Neural cell (in vitro differentiated cells): Measurements from ENCODE around the gene GNB2. TPM values are rescaled to one million over a fixed set of nuclear protein-coding genes. Genes with fewer than 3 reads are reported as not detected.

Source experiments
- H2AFZ ChIP-seq: fragments of 200-600, 300-800 bp; sonication (generic), shearing (Covaris generic); 2 replicates; pipeline ENCODE4 v1.6.0; 2014; ENCODE audit warnings: low read depth, mild to moderate bottlenecking, antibody characterized with exemption, low read length, moderate library complexity
- H3F3A ChIP-seq: fragments of 200-600 bp; shearing (Covaris generic); 2 replicates; pipeline ENCODE4 v1.6.1; 2016; ENCODE audit warnings: mild to moderate bottlenecking, moderate library complexity, mixed read lengths, antibody characterized with exemption, low read length; ENCODE audit not compliant: insufficient read depth, poor library complexity, severe bottlenecking
- H3K27ac ChIP-seq: fragments of 200-600, 300-800 bp; sonication (generic), shearing (Covaris generic); 2 replicates; pipeline ENCODE4 v1.5.1; 2014; ENCODE audit warnings: mild to moderate bottlenecking, low read length, moderate library complexity
- H3K27me3 ChIP-seq: fragments of 300-800, 200-600 bp; sonication (generic), shearing (Covaris generic); 2 replicates; pipeline ENCODE4 v1.6.0; 2014; ENCODE audit warnings: mild to moderate bottlenecking, low read depth, low read length, moderate library complexity; ENCODE audit not compliant: insufficient read depth
- H3K36me3 ChIP-seq: fragments of 300-800, 200-600 bp; sonication (generic), shearing (Covaris generic); 2 replicates; pipeline ENCODE4 v1.5.1; 2014; ENCODE audit warnings: mild to moderate bottlenecking, antibody characterized with exemption, low read length, moderate library complexity; ENCODE audit not compliant: insufficient read depth
- H3K4me2 ChIP-seq: fragments of 300-800, 200-600 bp; sonication (generic), shearing (Covaris generic); 2 replicates; pipeline ENCODE4 v1.6.0; 2014; ENCODE audit warnings: mild to moderate bottlenecking, low read length
- H3K4me3 ChIP-seq: fragments of 300-800, 200-600 bp; sonication (generic), shearing (Covaris generic); 2 replicates; pipeline ENCODE4 v1.5.1; 2014; ENCODE audit warnings: mild to moderate bottlenecking, low read length, moderate library complexity
- H3K79me2 ChIP-seq: fragments of 200-600 bp; shearing (Covaris generic); replicated peaks from 2 replicates; pipeline ENCODE4 v1.6.0; 2014; ENCODE audit warnings: mild to moderate bottlenecking, low read length, moderate library complexity; ENCODE audit not compliant: insufficient read depth
- H3K9ac ChIP-seq: fragments of 300-800, 200-600 bp; sonication (generic), shearing (Covaris generic); 2 replicates; pipeline ENCODE4 v1.6.1; 2016; ENCODE audit warnings: mild to moderate bottlenecking, low read length, mixed read lengths
- H3K9me2 ChIP-seq: fragments of 200-600 bp; shearing (Covaris generic); 2 replicates; pipeline ENCODE4 v1.6.1; 2016; ENCODE audit warnings: mild to moderate bottlenecking, low read length, mixed read lengths; ENCODE audit not compliant: insufficient read depth
- H3K9me3 ChIP-seq: fragments of 200-600, 300-800 bp; sonication (generic), shearing (Covaris generic); 2 replicates; pipeline ENCODE4 v1.6.1; 2016; ENCODE audit warnings: mild to moderate bottlenecking, mixed run types, low read length, moderate library complexity, mixed read lengths
- H4K20me1 ChIP-seq: fragments of 200-600 bp; shearing (Covaris generic); 2 replicates; pipeline ENCODE4 v1.6.1; 2016; ENCODE audit warnings: mild to moderate bottlenecking, mixed run types; ENCODE audit not compliant: insufficient read depth
- CTCF ChIP-seq: fragments of 450-650 bp; IDR thresholded peaks from 2 replicates; pipeline ENCODE4 v1.5.1; 2014; ENCODE audit warnings: antibody characterized with exemption, mild to moderate bottlenecking, moderate library complexity; ENCODE audit not compliant: poor library complexity, severe bottlenecking
- EZH2 ChIP-seq: fragments of 200-600, 300-800 bp; shearing (Covaris generic), sonication (generic); IDR thresholded peaks from 2 replicates; pipeline ENCODE4 v1.6.1; 2014; ENCODE audit warnings: antibody characterized with exemption, low read length, borderline replicate concordance, mild to moderate bottlenecking; ENCODE audit not compliant: insufficient read depth, poor library complexity, severe bottlenecking
- MXI1 ChIP-seq: fragments of 450-650 bp; conservative IDR thresholded peaks from 2 replicates; pipeline ENCODE4 v1.6.1; 2014; ENCODE audit warnings: antibody characterized with exemption, mild to moderate bottlenecking; ENCODE audit not compliant: poor library complexity, severe bottlenecking
- POLR2AphosphoS5 ChIP-seq: IDR thresholded peaks from 2 replicates; pipeline ENCODE4 v1.6.1; 2012
- REST ChIP-seq: IDR thresholded peaks from 2 replicates; pipeline ENCODE4 v1.6.1; 2012; ENCODE audit warnings: borderline replicate concordance
- TAF1 ChIP-seq: IDR thresholded peaks from 2 replicates; pipeline ENCODE4 v1.6.1; 2012; ENCODE audit warnings: low read depth
- polyA plus RNA-seq: library from polyadenylated mRNA; depleted of rRNA; stranded (reverse); fragments of >200 nt; gene quantifications from 2 replicates; pipeline ENCODE4 v1.2.3, GENCODE V29; 2014

Gene GNB2
- polyA plus RNA-seq, 1 donor from 2014 or later: 279 TPM

DNA sequence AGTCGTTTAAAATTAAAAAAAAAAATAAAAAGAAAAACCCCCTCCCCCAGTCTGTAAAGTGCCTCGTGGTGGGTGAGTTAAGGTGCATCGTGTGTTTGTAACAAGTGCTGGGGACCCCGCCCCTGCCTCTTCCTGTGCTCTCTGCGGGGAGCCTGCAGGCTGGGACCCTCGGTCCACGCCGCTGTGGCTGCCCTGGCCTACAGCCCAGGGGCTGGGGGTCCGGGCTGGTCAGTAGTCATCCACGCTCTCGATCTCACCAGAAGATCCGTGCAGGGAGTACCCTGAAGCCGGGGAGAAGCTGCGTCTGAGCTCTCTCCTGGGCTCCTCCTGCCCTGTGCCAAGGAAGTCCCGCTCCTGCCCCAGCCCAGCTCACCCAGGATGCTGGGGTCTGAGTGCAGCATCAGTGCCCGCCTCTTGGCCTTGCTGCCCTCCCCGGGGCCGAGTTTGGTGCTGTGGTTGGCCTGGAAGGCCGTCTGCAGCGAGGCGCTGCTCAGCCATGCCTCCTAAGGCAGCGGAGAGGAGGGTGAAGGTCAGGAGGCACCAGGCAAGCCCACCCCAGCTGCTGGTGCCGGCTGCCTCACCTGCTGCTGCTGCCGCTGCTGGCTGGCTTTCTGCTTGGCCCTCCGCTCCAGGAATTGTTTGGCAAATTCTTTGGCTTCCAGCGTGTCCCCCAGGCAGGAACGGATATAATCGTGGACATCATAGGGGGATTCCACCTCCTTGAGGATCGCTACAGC, 8.1 kb downstream of the GNB2 start:
- H3K9me2 ChIP-seq: no peaks in the 10 kb centered on the region
- H3K9me3 ChIP-seq: no peaks in the 10 kb centered on the region
- H3K27me3 ChIP-seq: no peaks in the 10 kb centered on the region
- H3K27ac ChIP-seq: no peak overlapping the region
- H2AFZ ChIP-seq: no peak overlapping the region
- no peak overlapping the region for H3K4me3 ChIP-seq
- H3K79me2 ChIP-seq: peaks cover under 1% of the 10 kb centered on the region
- no peak overlapping the region for H3K9ac ChIP-seq
- no peaks in the 10 kb centered on the region for H3F3A ChIP-seq
- H3K4me2 ChIP-seq: no peak overlapping the region
- TF ChIP-seq REST (no peak), TAF1 (no peak), MXI1 (no peak), EZH2 (no peak), CTCF (no peak)
- no peaks in the 10 kb centered on the region for H4K20me1 ChIP-seq
- peaks cover 3% of the 10 kb centered on the region for H3K36me3 ChIP-seq

DNA sequence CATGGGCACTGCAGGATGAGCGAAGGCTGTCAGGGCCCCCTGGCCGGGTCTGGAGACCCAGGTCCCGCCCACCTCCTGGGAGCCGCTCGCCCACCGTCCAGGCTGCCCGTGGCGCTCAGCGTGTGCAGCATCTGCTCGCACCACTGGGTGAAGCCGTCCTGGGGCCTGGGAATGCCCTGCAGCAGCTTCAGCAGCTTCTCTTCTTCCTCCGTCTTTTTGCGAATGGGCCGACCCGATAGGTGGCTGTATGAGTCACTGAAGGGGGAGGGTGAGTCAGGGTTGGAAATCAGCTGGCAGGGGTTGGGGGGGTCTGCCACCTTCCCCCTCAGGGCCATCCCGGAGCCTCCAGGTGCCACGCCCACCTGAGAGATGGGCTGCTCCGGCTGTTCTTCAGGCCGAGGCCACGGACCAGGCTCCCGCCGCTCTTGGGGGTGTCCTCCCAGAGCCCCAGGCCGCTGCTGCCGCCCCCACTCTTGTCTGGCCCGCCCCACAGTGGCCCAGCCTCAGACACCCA, 8.7 kb downstream of the GNB2 start:
- Histone ChIP-seq H3K9me2 (no peaks in the 10 kb centered on the region), H4K20me1 (no peaks in the 10 kb centered on the region), H3K27me3 (no peaks in the 10 kb centered on the region), H3K9me3 (no peaks in the 10 kb centered on the region), H3K9ac (no peak overlapping the region), H3K4me2 (no peak overlapping the region), H3K36me3 (peaks cover 1% of the 10 kb centered on the region), H3K27ac (no peak overlapping the region), H3K4me3 (no peak overlapping the region), H2AFZ (no peak overlapping the region), H3K79me2 (no peaks in the 10 kb centered on the region), H3F3A (no peaks in the 10 kb centered on the region)
- no peak for TF ChIP-seq CTCF
- peak; percentile 4 for TF ChIP-seq POLR2AphosphoS5
